CD4-positive, alpha-beta T cell (primary cell): ENCODE results near the gene VWA5A. TPM values are rescaled to one million over a fixed set of nuclear protein-coding genes. Genes with fewer than 3 reads are reported as not detected.

Experiments used
- ATAC-seq: fragments of 200-7000 bp; cut with Tn5 transposase; one replicate; pipeline ENCODE4 v1.10.0; 2022; ENCODE audit warnings: mild to moderate bottlenecking; ENCODE audit not compliant: poor library complexity
- CTCF ChIA-PET: fragments of 350-600 bp; sonication (Branson Sonifier 250); formaldehyde crosslinking; loops from one replicate; lab custom pipeline; 2021; ENCODE audit warnings: antibody characterized with exemption, inconsistent platforms; lab: Charles Lee
- POLR2A ChIA-PET: fragments of 350-600 bp; sonication (Branson Sonifier 250); formaldehyde crosslinking; loops from one replicate; lab custom pipeline; 2021; ENCODE audit warnings: antibody characterized with exemption, inconsistent platforms; lab: Charles Lee
- DNase-seq, 14 experiments: peaks; one replicate each; pipeline ENCODE4 v3.0.0-alpha.2; 2013 to 2020; ENCODE audit warnings: mixed read lengths in 2 of 14
- H3K27ac ChIP-seq, 2 donors: one replicate each; pipeline versions ENCODE4 v1.5.1 to v1.7.0; 2013; ENCODE audit warnings: low read length in 2 of 2, low read depth in 1 of 2, mild to moderate bottlenecking in 1 of 2
- H3K27me3 ChIP-seq, 2 experiments: 1 replicate in 1 of 2; 2 replicates in 1 of 2; pipeline versions ENCODE4 v1.6.1 to v1.7.0; 2013; ENCODE audit warnings: low read length in 2 of 2, control low read depth in 1 of 2, mild to moderate bottlenecking in 1 of 2, moderate library complexity in 1 of 2; ENCODE audit not compliant: insufficient read depth in 2 of 2, control insufficient read depth in 1 of 2
- H3K36me3 ChIP-seq: one replicate; pipeline ENCODE4 v1.6.1; 2013; ENCODE audit warnings: low read length, control low read depth; ENCODE audit not compliant: insufficient read depth
- H3K4me1 ChIP-seq: one replicate; pipeline ENCODE4 v1.6.1; 2013; ENCODE audit warnings: low read length, control low read depth; ENCODE audit not compliant: insufficient read depth
- H3K4me3 ChIP-seq: one replicate; pipeline ENCODE4 v1.5.1; 2013; ENCODE audit warnings: mild to moderate bottlenecking, low read length, moderate library complexity
- H3K9me3 ChIP-seq, 2 experiments: 1 replicate in 1 of 2; 2 replicates in 1 of 2; pipeline versions ENCODE4 v1.6.1 to v1.7.0; 2013; ENCODE audit warnings: low read length in 2 of 2, mild to moderate bottlenecking in 2 of 2, control low read depth in 1 of 2, moderate library complexity in 1 of 2; ENCODE audit not compliant: control insufficient read depth in 1 of 2, insufficient read depth in 1 of 2
- H3K27ac Mint-ChIP-seq: one replicate; pipeline ENCODE4 v1.8.0; 2020; ENCODE audit warnings: mixed read lengths
- H3K27me3 Mint-ChIP-seq: one replicate; pipeline ENCODE4 v1.8.0; 2021; ENCODE audit warnings: mixed read lengths
- H3K36me3 Mint-ChIP-seq: one replicate; pipeline ENCODE4 v1.8.0; 2021; ENCODE audit warnings: low read depth, mixed read lengths
- H3K4me1 Mint-ChIP-seq: one replicate; pipeline ENCODE4 v1.8.0; 2021; ENCODE audit warnings: low read depth, mixed read lengths
- H3K4me3 Mint-ChIP-seq: one replicate; pipeline ENCODE4 v1.8.0; 2020; ENCODE audit warnings: mild to moderate bottlenecking, mixed read lengths
- H3K9me3 Mint-ChIP-seq: one replicate; pipeline ENCODE4 v1.8.0; 2020; ENCODE audit warnings: mixed read lengths
- intact Hi-C, 2 experiments: fragments of 100-400 bp; cut with DNase I in 1 of 2; cut with micrococcal nuclease in 1 of 2; formaldehyde crosslinking; loops; one replicate each; pipeline versions ENCODE4 v1.15.1 to v1.9.0; 2023 to 2025; cut with DNase I, micrococcal nuclease
- total RNA-seq, 174 experiments: library from RNA in 2 of 174; stranded (reverse) in 2 of 174; gene quantifications; one replicate each; pipeline ENCODE4 v1.2.3 and lab custom pipeline; 2021 to 2026
- TF ChIP-seq, protein P1 (sequence below): fragments of 200-600 bp; IDR thresholded peaks from one replicate; pipeline ENCODE4 v1.8.0; 2022; ENCODE audit warnings: antibody characterized with exemption, mild to moderate bottlenecking

VWA5A gene
- total RNA-seq, 2 experiments from 2014 or later = 5.1 to 5.6 TPM

GRCh38 chr11:124194293-124195188 is 79.3 kb downstream of the VWA5A start:
- Mint-ChIP-seq H3K27me3 (peaks cover 25% of the 10 kb centered on the region), H3K9me3 (no peaks in the 10 kb centered on the region), H3K4me3 (no peak overlapping the region), H3K36me3 (no peaks in the 10 kb centered on the region), H3K27ac (no peak overlapping the region), H3K4me1 (no peaks in the 10 kb centered on the region)
- TF ChIP-seq, protein P1, sequence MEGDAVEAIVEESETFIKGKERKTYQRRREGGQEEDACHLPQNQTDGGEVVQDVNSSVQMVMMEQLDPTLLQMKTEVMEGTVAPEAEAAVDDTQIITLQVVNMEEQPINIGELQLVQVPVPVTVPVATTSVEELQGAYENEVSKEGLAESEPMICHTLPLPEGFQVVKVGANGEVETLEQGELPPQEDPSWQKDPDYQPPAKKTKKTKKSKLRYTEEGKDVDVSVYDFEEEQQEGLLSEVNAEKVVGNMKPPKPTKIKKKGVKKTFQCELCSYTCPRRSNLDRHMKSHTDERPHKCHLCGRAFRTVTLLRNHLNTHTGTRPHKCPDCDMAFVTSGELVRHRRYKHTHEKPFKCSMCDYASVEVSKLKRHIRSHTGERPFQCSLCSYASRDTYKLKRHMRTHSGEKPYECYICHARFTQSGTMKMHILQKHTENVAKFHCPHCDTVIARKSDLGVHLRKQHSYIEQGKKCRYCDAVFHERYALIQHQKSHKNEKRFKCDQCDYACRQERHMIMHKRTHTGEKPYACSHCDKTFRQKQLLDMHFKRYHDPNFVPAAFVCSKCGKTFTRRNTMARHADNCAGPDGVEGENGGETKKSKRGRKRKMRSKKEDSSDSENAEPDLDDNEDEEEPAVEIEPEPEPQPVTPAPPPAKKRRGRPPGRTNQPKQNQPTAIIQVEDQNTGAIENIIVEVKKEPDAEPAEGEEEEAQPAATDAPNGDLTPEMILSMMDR = no peak
- Histone ChIP-seq H3K36me3 (no peaks in the 10 kb centered on the region), H3K27me3 (no peaks in the 10 kb centered on the region), H3K9me3 (no peaks in the 10 kb centered on the region), H3K4me1 (no peaks in the 10 kb centered on the region), H3K27ac (no peak overlapping the region), H3K4me3 (no peak overlapping the region)
- intact Hi-C loops = loop anchor here (1.0 to 2.0 kb wide), 2 partner anchors 122 to 123 kb away; no protein-coding TSS in a partner anchor
- DNase-seq = no peak
- POLR2A ChIA-PET = no interaction called here
- no peak for ATAC-seq
- CTCF ChIA-PET = interaction anchor here (1.0 to 2.0 kb wide), 2 partner anchors 9 to 123 kb away, joined by 3 to 8 read pairs; no protein-coding TSS in a partner anchor

GRCh38 chr11:124195189-124195734 is 80.0 kb downstream of the VWA5A start:
- peak; percentile 39 for ATAC-seq
- no peak overlapping the region for H3K4me3 ChIP-seq
- TF ChIP-seq, protein P1 = peak; percentile 65
- no peaks in the 10 kb centered on the region for H3K27me3 ChIP-seq
- no peaks in the 10 kb centered on the region for H3K4me1 ChIP-seq
- Mint-ChIP-seq H3K27me3 (peaks cover 30% of the 10 kb centered on the region), H3K4me1 (no peaks in the 10 kb centered on the region), H3K4me3 (no peak overlapping the region), H3K27ac (no peak overlapping the region), H3K36me3 (no peaks in the 10 kb centered on the region), H3K9me3 (no peaks in the 10 kb centered on the region)
- ChIA-PET CTCF (interaction anchor here (1.0 to 2.0 kb wide), 2 partner anchors 8 to 123 kb away, joined by 3 to 8 read pairs; no protein-coding TSS in a partner anchor), POLR2A (no interaction called here)
- DNase-seq = peak in 9 of 14 experiments; percentile 8 to 65 (median 28)
- H3K36me3 ChIP-seq = no peaks in the 10 kb centered on the region
- intact Hi-C loops = loop anchor here (1.0 to 2.0 kb wide), 2 partner anchors 122 to 124 kb away; no protein-coding TSS in a partner anchor
- H3K27ac ChIP-seq = no peak overlapping the region
- no peaks in the 10 kb centered on the region for H3K9me3 ChIP-seq

Other genes starting within 250 kb of the VWA5A start
- gene TMEM225, start 229.8 kb upstream of the VWA5A start, total RNA-seq = not detected
- not detected for gene OR8D4, start 213.3 kb upstream of the VWA5A start, total RNA-seq
- not detected for gene OR4D5, start 175.8 kb upstream of the VWA5A start, total RNA-seq
- not detected for gene OR6T1, start 171.6 kb upstream of the VWA5A start, total RNA-seq
- gene OR10S1, start 137.7 kb upstream of the VWA5A start, total RNA-seq = not detected
- not detected for gene OR10G6, start 120.3 kb upstream of the VWA5A start, total RNA-seq
- not detected for gene OR10G4, start 102.5 kb upstream of the VWA5A start, total RNA-seq
- not detected for gene OR10G9, start 92.4 kb upstream of the VWA5A start, total RNA-seq
- not detected for gene OR10G8, start 88.7 kb upstream of the VWA5A start, total RNA-seq
- gene OR10G7, start 74.1 kb upstream of the VWA5A start, total RNA-seq = not detected
- not detected for gene OR10D3, start 67.9 kb downstream of the VWA5A start, total RNA-seq
- gene OR8G1, start 125.6 kb downstream of the VWA5A start, total RNA-seq = not detected
- not detected for gene OR8G5, start 140.9 kb downstream of the VWA5A start, total RNA-seq
- gene OR8D1, start 198.5 kb downstream of the VWA5A start, total RNA-seq = not detected
- not detected for gene OR8D2, start 204.7 kb downstream of the VWA5A start, total RNA-seq